Activated CD8-positive, alpha-beta memory T cell treated with anti-CD3 and anti-CD28 coated beads, Interleukin-2, amount 50 U/mL, for 48 hours (primary cell): ENCODE results near the gene CLEC1A.
"Not testable (repeated sequence)": the region's sequence is repeated elsewhere in the genome, so short reads cannot be mapped to it uniquely, and the experiment has no call there.

Source experiments
- DNase-seq: peaks from one replicate; pipeline ENCODE4 v3.0.0-alpha.2; 2020

CLEC1A gene

DNA sequence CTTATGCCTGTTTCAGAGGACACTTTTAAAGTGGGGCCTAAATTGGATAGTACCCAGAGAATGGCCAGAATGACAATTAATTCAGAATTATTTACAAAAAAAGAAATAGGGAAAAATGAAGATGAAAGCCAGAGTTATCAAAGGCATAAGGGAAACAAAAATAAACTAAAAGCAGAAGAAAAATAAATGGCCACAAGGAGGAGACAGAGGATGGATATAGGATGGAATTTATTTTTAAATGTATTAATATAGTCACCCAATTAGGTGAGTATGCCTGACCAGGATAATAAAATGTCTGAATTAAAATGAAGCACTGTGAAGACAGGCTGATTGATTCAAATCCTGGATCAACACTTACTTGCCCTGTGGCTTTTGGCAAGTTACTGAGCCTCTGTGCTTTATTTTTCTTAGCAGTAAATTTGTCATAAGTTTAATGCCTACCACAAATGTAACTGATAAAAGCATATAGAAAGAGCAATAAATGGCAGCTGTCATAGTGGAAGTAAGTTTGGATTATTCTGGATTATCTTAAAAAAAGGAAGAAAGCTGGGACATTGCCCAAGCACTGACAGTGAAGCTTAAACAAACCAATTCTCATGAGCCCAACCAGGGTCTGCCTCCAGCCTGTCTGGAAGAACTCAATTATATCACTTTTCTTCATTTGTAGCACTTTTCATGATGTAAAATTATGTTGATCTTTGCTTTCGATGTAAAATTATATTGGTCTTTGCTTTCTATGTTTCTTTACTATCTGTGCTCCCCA is 64.8 kb downstream of the CLEC1A start:
- no peak for DNase-seq

DNA sequence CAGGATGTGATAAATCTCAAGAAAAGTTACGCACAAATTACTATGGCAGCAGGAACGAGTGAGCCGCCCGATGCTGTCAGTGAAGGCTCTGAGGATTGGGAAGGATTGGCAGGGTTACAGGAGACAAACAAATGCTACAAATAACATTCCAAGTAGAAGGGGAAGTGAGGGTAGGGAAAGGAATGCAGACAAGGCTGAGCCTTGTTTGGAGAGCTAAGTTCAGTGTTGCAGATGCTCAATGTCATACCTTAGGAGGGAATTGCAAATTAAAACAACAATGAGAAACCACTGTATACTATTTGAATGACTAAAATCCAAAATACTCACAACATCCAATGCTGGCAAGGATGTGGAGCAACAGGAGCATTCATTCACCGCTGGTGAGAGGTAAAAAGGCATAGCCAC is 67.0 kb downstream of the CLEC1A start:
- DNase-seq, result no peak

DNA sequence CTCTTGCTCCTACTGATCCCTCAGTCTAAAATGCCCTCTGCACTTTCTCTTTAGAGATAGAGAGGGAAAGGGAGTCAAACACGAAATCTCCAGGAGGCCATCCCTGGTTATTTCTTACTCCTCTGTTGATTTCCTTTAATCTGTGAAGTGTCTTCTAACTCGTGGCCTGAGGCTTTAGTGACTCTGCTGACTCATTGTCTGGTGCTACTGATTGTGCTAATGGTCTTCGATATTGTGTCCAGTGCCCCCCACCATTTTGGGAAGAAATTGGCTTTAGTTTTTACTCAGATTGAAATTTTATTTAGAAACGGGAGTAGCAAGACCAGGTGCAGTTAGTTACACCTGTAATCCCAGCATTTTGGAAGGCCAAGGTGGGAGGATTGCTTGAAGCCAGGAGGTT is 67.5 kb downstream of the CLEC1A start:
- DNase-seq, result no peak

DNA sequence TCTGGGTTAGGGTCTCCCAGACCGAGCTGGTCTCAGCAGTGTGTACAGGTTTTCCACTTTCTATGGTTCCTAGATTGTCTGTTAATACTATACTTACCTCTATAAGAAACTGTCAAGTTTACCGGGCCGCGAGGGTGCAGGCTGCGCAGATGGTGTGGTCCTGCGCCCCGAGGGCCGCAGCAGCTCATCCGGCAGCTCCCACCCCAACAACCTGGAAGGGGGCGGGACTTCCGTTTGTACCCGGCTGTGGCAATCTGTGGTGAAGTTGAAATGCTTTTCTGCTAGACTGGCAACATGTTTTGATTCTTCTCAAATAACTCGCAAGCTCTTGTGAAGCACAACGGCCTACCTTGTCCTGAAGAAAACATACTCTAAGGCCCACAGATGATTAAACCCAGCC is 68.3 kb downstream of the CLEC1A start, which contains the start of gene CLEC9A:
Gene CLEC9A, plus strand, starts transcription at position 237 of the 400 bp plus-strand sequence. CDS start 22,006 bp downstream, outside the sequence.
- no peak for DNase-seq

DNA sequence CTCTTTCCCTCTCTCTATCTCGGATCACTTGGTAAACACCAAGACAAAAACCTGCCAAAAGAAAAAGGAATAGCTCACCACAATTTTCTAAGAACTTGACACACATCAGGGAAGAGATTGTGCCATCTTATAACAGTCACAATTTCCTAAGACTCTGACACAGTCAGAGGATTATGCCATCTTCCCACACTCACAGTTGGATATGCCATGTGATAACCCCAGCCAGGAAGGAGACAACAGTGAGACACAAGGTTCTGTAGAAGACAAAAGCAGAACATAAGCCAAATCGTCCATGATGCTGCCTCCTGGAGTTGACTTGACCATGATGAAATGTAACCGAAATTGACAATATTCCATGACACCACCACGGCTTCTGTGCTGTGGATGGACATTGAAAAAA is 71.1 kb downstream of the CLEC1A start:
- DNase-seq, result no peak

DNA sequence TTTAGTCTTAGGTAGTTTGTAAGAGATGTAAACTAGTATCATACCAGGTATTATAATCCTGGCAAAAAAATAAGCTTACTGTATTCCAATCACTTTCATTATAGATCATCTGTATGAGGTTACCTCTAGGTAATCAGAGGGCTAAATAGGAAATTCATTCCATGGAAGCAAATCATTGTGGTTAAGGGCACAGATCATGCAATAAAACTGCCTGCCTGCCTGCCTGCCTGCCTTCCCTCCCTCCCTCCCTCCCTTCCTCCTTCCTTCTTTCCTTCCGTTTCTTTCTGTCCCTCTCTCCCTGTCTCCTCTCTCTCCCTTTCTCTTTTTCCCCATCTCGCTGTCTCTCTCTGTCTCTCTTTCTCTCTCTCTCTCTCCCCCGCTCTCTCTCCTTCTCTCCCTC is 71.5 kb downstream of the CLEC1A start:
- DNase-seq, result no peak

DNA sequence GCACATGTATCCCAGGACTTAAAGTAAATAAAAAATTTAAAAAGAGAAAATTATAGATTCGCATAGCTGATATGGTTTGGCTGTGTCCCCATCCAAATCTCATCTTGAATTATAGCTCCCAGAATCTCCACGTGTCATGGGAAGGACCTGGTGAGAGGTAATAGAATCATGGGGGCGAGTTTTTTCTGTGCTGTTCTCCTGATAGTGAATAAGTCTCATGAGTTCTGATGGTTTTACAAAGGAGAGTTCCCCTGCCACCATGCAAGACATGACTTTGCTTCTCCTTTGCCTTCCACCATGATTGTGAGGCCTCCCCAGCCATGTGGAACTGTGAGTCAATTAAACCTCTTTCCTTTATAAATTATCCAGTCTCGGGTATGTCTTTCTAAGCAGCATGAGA is 72.1 kb downstream of the CLEC1A start:
- DNase-seq, result not testable (repeated sequence)

DNA sequence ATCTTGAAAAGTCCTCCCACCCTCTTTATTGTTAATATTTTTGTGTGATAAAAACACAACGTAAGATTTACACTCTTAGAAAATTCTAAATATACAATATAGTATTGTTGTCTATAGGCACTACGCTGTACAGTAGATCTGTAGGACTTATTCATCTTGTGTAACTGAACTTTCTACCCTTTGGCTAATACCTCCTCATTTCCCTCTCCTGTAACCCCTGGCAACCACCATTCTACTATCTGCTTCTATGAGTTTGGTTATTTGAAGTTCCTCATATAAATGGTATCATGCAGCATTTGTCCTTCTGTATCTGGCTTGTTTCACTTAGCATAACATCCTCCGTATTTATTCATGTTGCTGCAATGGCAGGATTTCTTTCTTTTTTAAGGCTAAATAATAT is 73.5 kb downstream of the CLEC1A start:
- no peak for DNase-seq

DNA sequence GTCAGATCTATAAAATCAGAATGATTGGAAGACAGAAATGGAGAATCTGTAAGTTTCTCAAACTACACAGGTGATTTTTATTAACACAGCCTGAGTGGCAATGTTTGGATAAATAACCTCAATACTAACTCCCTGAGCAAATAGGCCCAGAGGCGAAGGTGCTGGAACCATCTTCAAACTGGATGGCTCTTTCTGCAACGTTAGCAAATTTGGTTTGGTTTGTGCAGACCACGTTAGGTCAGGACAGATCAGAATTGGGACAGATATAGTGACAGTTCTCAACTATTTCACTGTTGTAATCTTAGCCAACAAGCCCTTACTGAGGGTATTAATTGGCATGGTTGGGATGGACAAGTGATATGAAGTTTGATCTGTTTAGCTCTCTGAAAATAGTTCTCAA is 77.4 kb downstream of the CLEC1A start:
- DNase-seq, result no peak
